Suprapubic skin (tissue), 4 donors: Measurements from ENCODE around the gene MICALL2. TPM values are rescaled to one million over a fixed set of nuclear protein-coding genes. Genes with fewer than 3 reads are reported as not detected.
"Not testable (repeated sequence)": the region's sequence is repeated elsewhere in the genome, so short reads cannot be mapped to it uniquely, and the experiment has no call there.

Experiments
- DNase-seq, 2 donors: peaks; one replicate each; pipeline ENCODE4 v3.0.0-alpha.2; 2019; ENCODE audit warnings: low spot score in 2 of 2
- H3K27ac ChIP-seq: fragments of 200-600 bp; sonication (generic); one replicate; pipeline ENCODE4 v1.5.1; 2019
- H3K27me3 ChIP-seq: fragments of 200-600 bp; sonication (generic); one replicate; pipeline ENCODE4 v1.5.1; 2019
- H3K36me3 ChIP-seq: fragments of 200-600 bp; sonication (generic); one replicate; pipeline ENCODE4 v1.5.1; 2019
- H3K4me1 ChIP-seq: fragments of 200-600 bp; sonication (generic); one replicate; pipeline ENCODE4 v1.5.1; 2019
- H3K4me3 ChIP-seq: fragments of 200-600 bp; sonication (generic); one replicate; pipeline ENCODE4 v1.5.1; 2019; ENCODE audit warnings: mild to moderate bottlenecking
- H3K9me3 ChIP-seq: fragments of 200-600 bp; sonication (generic); one replicate; pipeline ENCODE4 v1.5.1; 2019
- CTCF ChIP-seq, 2 donors: fragments of 200-600 bp in 1 of 2; fragments of 450-650 bp in 1 of 2; sonication (generic) in 1 of 2; IDR thresholded peaks; one replicate each; pipeline ENCODE4 v1.5.1; 2016 to 2019; ENCODE audit warnings: antibody characterized with exemption in 2 of 2, mild to moderate bottlenecking in 1 of 2, moderate library complexity in 1 of 2
- EP300 ChIP-seq: sonication (generic); formaldehyde crosslinking; IDR thresholded peaks from one replicate; pipeline ENCODE4 v1.6.1; 2017; ENCODE audit warnings: antibody characterized with exemption
- POLR2A ChIP-seq, 2 donors: fragments of 450-650 bp; IDR thresholded peaks; one replicate each; pipeline ENCODE4 v1.6.1; 2017; ENCODE audit warnings: antibody characterized with exemption in 2 of 2, mild to moderate bottlenecking in 2 of 2, moderate library complexity in 2 of 2
- POLR2AphosphoS5 ChIP-seq, 3 donors: sonication (generic); formaldehyde crosslinking; IDR thresholded peaks; one replicate each; pipeline ENCODE4 v1.6.1; 2017; ENCODE audit warnings: antibody characterized with exemption in 3 of 3
- WGBS: methylation state at CpG from one replicate; pipeline ENCODE4 v1.1.5; 2018; 5-methylcytosine and 5-hydroxymethylcytosine counted together
- total RNA-seq, 4 donors: library from RNA; depleted of rRNA; stranded (reverse); fragments of >200 nt; gene quantifications; one replicate each; pipeline ENCODE4 v1.1.0, GENCODE V29; 2016

The MICALL2 gene
- total RNA-seq, 4 donors from 2014 or later = 15.7 to 23.5 (median 16.9) TPM

DNA sequence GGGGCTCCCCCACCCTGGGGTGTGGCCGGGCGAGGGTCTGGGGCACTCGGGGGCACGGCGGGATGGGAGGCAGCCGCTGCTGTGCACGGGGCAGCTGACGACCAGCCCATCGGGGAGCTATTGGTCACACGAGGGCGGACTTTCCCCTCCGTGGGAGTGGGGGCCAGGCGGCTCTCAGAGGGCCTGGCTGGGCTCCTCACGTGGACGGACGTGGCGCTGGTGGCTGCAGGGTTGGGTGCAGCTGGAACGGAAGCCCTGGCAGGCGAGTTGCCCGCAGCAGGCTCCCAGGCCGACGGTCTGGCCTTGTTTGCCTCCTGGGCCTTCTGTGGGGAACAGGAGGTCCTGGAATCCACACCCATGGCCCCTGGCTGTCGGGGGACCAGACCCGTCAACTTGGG, 14.3 kb downstream of the MICALL2 start:
- Histone ChIP-seq H3K27ac (no peak overlapping the region), H3K36me3 (peaks cover 19% of the 10 kb centered on the region), H3K4me1 (peaks cover 12% of the 10 kb centered on the region), H3K9me3 (no peaks in the 10 kb centered on the region), H3K27me3 (no peaks in the 10 kb centered on the region), H3K4me3 (no peak overlapping the region)
- WGBS = 77% methylated on average over 17 of the region's 24 CpGs
- TF ChIP-seq CTCF (IDR thresholded peaks at IDR 0.05) (no peak), POLR2A (IDR thresholded peaks at IDR 0.05) (no peak), EP300 (no peak), POLR2AphosphoS5 (IDR thresholded peaks at IDR 0.05) (no peak)
- DNase-seq = no peak

DNA sequence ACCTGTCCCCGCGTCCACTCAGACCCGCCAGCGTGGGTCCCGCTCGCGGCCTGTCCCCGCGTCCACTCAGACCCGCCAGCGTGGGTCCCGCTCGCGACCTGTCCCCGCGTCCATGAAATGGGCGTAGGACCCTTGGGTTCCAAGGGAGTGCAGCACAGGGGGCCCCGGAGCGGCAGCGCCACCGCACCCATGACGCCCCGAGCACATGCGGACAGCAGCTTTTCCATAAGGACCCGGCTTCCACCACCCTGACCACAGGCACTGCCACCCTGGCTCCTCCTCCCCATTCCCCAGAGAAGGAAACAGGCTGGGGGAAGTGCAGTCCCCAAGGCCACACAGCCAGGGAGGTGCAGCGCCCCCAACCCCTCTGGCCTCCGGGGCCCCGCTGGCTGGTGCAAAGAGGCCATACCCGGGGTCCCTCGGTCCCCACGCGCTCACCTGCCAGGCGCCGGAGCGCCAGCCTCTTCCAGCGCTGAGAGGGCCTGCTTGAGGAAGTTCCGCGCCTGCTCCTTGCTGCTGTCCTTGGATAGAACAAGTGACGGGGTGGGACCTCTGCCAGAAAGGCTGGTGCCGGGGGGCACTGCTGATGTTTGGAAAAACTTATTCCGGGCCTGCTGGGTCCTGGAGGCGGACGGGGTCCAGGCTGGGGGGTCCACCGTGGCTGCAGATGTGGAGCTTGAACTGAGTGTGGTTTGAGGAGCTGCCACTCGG, 14.9 kb downstream of the MICALL2 start:
- H3K27me3 ChIP-seq = no peaks in the 10 kb centered on the region
- 95% methylated on average over 23 of the region's 45 CpGs for WGBS
- DNase-seq = no peak
- no peak overlapping the region for H3K27ac ChIP-seq
- H3K4me1 ChIP-seq = peaks cover 12% of the 10 kb centered on the region
- no peak for TF ChIP-seq POLR2AphosphoS5 (IDR thresholded peaks at IDR 0.05)
- no peak for TF ChIP-seq EP300
- TF ChIP-seq POLR2A (IDR thresholded peaks at IDR 0.05) = no peak
- no peak for TF ChIP-seq CTCF (IDR thresholded peaks at IDR 0.05)
- H3K4me3 ChIP-seq = no peak overlapping the region
- H3K9me3 ChIP-seq = no peaks in the 10 kb centered on the region
- peaks cover 22% of the 10 kb centered on the region for H3K36me3 ChIP-seq

DNA sequence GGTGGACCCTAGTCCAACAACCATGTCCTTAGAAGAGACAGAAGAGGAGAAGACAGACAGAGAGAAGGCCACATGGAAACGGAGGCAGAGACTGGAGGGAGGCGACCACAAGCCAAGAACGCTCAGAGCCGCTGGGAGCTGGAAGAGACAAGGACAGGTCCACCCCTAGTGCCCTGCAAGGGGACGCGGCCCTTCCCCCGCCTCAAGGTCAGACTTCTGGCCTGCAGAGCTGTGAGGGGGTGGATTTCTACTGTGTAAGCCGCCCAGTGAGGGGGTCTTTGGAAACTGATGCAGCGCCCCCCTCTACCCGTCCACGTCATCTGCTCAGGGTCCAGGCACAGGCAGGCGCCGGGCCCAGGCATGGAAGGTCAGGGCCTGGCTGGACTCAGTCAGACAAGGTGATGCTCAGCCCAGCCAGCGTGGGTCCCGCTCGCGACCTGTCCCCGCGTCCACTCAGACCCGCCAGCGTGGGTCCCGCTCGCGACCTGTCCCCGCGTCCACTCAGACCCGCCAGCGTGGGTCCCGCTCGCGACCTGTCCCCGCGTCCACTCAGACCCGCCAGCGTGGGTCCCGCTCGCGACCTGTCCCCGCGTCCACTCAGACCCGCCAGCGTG, 15.6 kb downstream of the MICALL2 start:
- Histone ChIP-seq H3K36me3 (peaks cover 22% of the 10 kb centered on the region), H3K4me1 (peaks cover 12% of the 10 kb centered on the region)
- WGBS = 91% methylated on average over 13 of the region's 42 CpGs
- not testable (repeated sequence) for H3K27ac ChIP-seq, H3K27me3 ChIP-seq, H3K9me3 ChIP-seq, DNase-seq, H3K4me3 ChIP-seq

- DNase-seq = no peak
- no peak for TF ChIP-seq EP300
- TF ChIP-seq CTCF (IDR thresholded peaks at IDR 0.05) = no peak
- no peak for TF ChIP-seq POLR2A (IDR thresholded peaks at IDR 0.05)
- no peak for TF ChIP-seq POLR2AphosphoS5 (IDR thresholded peaks at IDR 0.05)
- H3K4me3 ChIP-seq = no peak overlapping the region
- H3K36me3 ChIP-seq = peaks cover 29% of the 10 kb centered on the region
- H3K4me1 ChIP-seq = peaks cover 4% of the 10 kb centered on the region
- H3K27me3 ChIP-seq = no peaks in the 10 kb centered on the region
- H3K27ac ChIP-seq = no peak overlapping the region
- no peaks in the 10 kb centered on the region for H3K9me3 ChIP-seq
- WGBS = 83% methylated on average over 16 of the region's 20 CpGs
Observed at GRCh38 chr7:1442355-1443124, 16.7 kb downstream of the MICALL2 start.

- no peak for DNase-seq
- 91% methylated on average over 11 of the region's 41 CpGs for WGBS
- Histone ChIP-seq H3K36me3 (peaks cover 36% of the 10 kb centered on the region), H3K4me1 (no peaks in the 10 kb centered on the region), H3K9me3 (no peaks in the 10 kb centered on the region), H3K27ac (no peak overlapping the region), H3K27me3 (no peaks in the 10 kb centered on the region), H3K4me3 (no peak overlapping the region)
- no peak for TF ChIP-seq EP300
- TF ChIP-seq CTCF (IDR thresholded peaks at IDR 0.05) = no peak
- no peak for TF ChIP-seq POLR2AphosphoS5 (IDR thresholded peaks at IDR 0.05)
- TF ChIP-seq POLR2A (IDR thresholded peaks at IDR 0.05) = no peak
Observed at GRCh38 chr7:1441615-1442354, 17.5 kb downstream of the MICALL2 start.
